DLD1 (cell line): ENCODE measurements around the gene PATL1.

Experiments
- in situ Hi-C: cut with HindIII; loops from 2 replicates; pipeline ENCODE4 v1.10.0; 2017; ENCODE audit warnings: low sequenced_read_pairs

The PATL1 gene

GRCh38 chr11:59616396-59616982 lies 52.3 kb downstream of the PATL1 start:
- in situ Hi-C loops = no loop called here

DNA sequence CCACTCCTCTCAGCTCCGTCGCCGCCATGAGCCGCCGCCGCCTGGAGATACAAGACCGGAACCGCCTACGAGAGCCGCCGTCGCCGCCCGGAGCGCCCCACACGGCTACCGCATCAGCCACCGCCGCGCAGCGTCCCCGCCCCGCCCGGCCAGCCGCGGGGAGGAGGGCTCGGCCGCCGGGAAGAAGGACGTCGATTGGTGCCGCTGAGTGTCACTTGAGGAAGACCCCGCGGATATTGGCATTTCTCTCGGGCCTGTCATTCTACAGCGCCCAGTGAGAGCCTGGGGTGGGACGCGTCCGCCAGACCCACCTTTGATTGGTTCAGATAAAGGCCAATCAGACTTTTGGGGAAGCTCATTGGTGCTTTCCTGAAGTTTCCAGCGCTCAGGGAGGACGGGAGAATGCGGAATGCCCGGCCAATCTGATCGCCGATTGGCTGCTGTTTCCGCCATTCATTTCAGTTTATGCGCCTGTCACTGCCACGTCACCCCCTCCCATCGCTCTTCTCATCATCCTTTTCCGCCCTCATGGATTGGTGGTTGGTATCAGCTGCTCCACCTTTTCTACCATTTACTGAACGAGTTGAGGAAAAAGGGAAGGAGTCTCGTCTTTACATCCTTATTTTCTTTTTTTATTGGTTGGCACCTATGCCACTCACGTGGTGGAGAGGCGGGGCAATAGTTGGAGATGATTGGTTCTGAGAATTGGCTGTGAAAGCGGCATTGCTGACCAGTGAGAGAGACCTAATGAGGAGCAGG lies 53.0 kb downstream of the PATL1 start, which contains the start of gene OSBP:
TSS of gene OSBP (minus strand) at position 138 of the 759 bp plus-strand sequence. CDS start at position 28, 110 bp downstream.
- in situ Hi-C loops = no loop called here

DNA sequence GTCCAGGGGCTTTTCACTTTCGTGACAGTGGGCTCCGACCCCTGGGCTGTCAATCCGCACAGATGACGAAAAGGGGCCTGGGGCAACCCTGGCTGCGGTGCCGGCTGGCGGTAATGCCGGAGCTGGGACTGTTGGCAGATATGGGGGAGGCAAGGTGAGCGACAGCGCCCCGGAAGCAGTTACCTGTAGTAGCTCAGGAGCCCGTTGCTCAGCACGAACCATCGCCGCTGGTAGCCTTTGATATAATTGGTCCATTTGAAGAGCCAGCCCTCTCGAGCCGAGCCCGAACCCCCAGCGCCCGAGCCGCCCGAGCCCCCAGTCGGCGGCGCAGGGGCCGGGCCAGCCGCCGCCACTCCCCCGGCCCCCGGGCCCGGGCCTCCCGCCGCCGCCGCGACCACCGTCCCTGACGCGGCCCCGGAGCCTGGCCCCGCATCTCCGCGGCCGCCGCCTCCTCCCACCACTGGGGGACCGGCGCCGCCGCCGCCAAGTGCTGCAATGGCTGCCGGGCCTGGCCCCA lies 53.7 kb downstream of the PATL1 start:
- in situ Hi-C loops = no loop called here

GRCh38 chr11:59614277-59615119 lies 54.3 kb downstream of the PATL1 start:
- in situ Hi-C loops = loop anchor here (5.0 kb wide), 1 partner anchor 33 kb away; no protein-coding TSS in a partner anchor

DNA sequence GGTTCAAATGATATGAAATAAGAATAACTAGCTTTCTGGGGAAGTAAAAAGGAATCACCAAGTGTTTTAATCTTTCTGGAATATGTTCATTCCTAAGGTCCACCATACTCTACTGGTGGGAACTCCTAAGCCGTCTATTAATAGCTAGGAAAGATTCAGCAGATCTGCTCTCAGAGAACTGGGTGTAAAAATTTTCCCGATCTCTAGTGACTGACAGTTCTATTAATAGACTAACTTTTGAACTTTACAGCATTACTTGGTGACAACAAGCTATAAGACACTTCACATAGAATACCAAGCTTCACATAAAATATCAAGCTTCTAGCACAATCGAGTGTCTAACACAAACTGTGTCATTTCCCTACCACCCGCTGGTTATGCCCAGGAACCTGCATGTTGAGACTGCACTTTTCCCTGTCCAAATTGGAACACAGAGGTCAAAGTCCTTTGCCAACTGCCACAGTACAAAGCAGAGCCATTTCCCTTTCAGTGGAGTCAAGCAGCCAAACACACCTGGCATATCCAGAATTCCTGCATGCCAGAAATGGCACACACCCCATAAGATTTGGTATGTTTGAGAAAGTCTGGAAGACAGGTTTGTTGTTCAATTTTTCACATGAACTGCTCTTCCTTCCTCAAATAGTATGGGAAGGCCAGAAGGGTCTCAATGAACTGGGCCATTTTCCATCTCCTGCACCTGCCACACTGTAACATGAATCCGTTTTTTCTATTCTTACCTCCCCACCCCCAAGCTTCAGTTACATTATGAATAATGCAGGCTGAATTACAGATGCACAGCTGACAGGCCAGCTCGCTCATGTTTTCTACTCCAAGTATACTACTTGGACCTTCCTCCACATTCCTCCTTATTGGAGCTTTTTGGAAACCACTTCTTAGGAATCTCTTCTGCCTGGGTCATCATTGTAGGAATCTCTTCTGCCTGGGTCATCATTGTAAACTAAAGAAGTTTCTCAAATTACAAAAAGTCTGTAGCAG lies 57.0 kb downstream of the PATL1 start:
- in situ Hi-C loops = loop anchor here (5.0 kb wide), 1 partner anchor 35 kb away; no protein-coding TSS in a partner anchor

- in situ Hi-C loops = loop anchor here (5.0 kb wide), 1 partner anchor 37 kb away; no protein-coding TSS in a partner anchor
Observed at GRCh38 chr11:59610289-59610688, 58.5 kb downstream of the PATL1 start.

GRCh38 chr11:59607703-59608454 lies 61.0 kb downstream of the PATL1 start:
- in situ Hi-C loops = no loop called here

- in situ Hi-C loops = no loop called here
Observed at GRCh38 chr11:59602432-59602831, 66.4 kb downstream of the PATL1 start.

DNA sequence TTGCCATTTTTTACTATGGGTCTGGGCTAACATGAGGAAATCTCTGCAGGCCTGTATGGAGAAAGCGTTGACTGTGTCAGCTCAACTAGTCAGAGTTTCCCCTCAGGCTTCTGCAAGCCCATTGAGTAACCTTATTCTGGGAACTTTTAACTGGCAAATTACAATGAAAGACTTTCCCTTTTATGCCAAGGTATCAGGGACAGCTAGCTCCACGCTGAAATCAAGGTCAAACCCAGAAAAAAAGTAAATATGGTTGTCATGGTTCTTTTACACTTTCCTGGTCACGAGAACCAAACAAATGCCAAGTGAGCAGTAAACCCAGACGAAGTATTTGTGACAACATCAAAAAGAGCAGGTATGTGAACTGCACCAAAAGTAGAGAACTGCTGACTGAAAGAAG lies 67.0 kb downstream of the PATL1 start:
- in situ Hi-C loops = no loop called here

GRCh38 chr11:59600636-59601035 lies 68.2 kb downstream of the PATL1 start:
- in situ Hi-C loops = no loop called here

GRCh38 chr11:59600234-59600633 lies 68.6 kb downstream of the PATL1 start:
- in situ Hi-C loops = no loop called here

GRCh38 chr11:59598961-59599360 lies 69.9 kb downstream of the PATL1 start:
- in situ Hi-C loops = loop anchor here (5.0 kb wide), 1 partner anchor 88 kb away; no protein-coding TSS in a partner anchor
